GM23338 (cell line): ENCODE results near the gene PHTF1. TPM values are rescaled to one million over a fixed set of nuclear protein-coding genes. Genes with fewer than 3 reads are reported as not detected.

Source experiments
- ATAC-seq: fragments of 200-7000 bp; cut with Tn5 transposase; 3 replicates; pipeline ENCODE4 v1.9.1; 2020
- DNase-seq: peaks from one replicate; pipeline ENCODE4 v3.0.0-alpha.2; 2015; ENCODE audit warnings: low spot score
- H2AFZ ChIP-seq: fragments of 200-600 bp; sonication (generic); 2 replicates; pipeline ENCODE4 v1.8.0; 2016; ENCODE audit warnings: antibody characterized with exemption, mild to moderate bottlenecking, moderate library complexity
- H3F3A ChIP-seq: fragments of 200-600 bp; sonication (generic); replicated peaks from 2 replicates; pipeline ENCODE4 v1.8.0; 2017; ENCODE audit warnings: antibody characterized with exemption, mixed run types, low read depth
- H3K27ac ChIP-seq: fragments of 200-600 bp; sonication (generic); 2 replicates; pipeline ENCODE4 v1.6.1; 2016; ENCODE audit warnings: low read depth
- H3K27me3 ChIP-seq: fragments of 200-600 bp; sonication (generic); 2 replicates; pipeline ENCODE4 v1.8.0; 2016; ENCODE audit warnings: mild to moderate bottlenecking, mixed run types, moderate library complexity; ENCODE audit not compliant: insufficient read depth
- H3K36me3 ChIP-seq: fragments of 200-600 bp; sonication (generic); 2 replicates; pipeline ENCODE4 v1.8.0; 2016; ENCODE audit warnings: mild to moderate bottlenecking; ENCODE audit not compliant: insufficient read depth
- H3K4me1 ChIP-seq: fragments of 200-600 bp; sonication (generic); 2 replicates; pipeline ENCODE4 v1.8.0; 2016; ENCODE audit warnings: mild to moderate bottlenecking, moderate library complexity; ENCODE audit not compliant: insufficient read depth
- H3K4me2 ChIP-seq: fragments of 200-600 bp; sonication (generic); 2 replicates; pipeline ENCODE4 v1.7.1; 2017; ENCODE audit warnings: mixed run types
- H3K4me3 ChIP-seq: fragments of 200-600 bp; sonication (generic); 2 replicates; pipeline ENCODE4 v1.6.1; 2016; ENCODE audit warnings: mixed run types
- H3K79me2 ChIP-seq: fragments of 200-600 bp; sonication (generic); replicated peaks from 2 replicates; pipeline ENCODE4 v1.8.0; 2017; ENCODE audit warnings: mild to moderate bottlenecking; ENCODE audit not compliant: insufficient read depth
- H3K9me2 ChIP-seq: fragments of 200-600 bp; sonication (generic); 2 replicates; pipeline ENCODE4 v1.8.0; 2017; ENCODE audit not compliant: insufficient read depth
- H4K20me1 ChIP-seq: fragments of 200-600 bp; sonication (generic); replicated peaks from 2 replicates; pipeline ENCODE4 v1.8.0; 2017; ENCODE audit warnings: mild to moderate bottlenecking; ENCODE audit not compliant: insufficient read depth
- H3K27ac Mint-ChIP-seq: 2 replicates; pipeline ENCODE4 v1.8.0; 2020; ENCODE audit warnings: inconsistent platforms, mild to moderate bottlenecking, moderate library complexity, mixed read lengths
- H3K27me3 Mint-ChIP-seq: 3 replicates; pipeline ENCODE4 v1.8.0; 2022; ENCODE audit warnings: low read depth, mild to moderate bottlenecking, moderate library complexity, mixed read lengths, inconsistent platforms; ENCODE audit not compliant: insufficient read depth, poor library complexity
- H3K36me3 Mint-ChIP-seq: 3 replicates; pipeline ENCODE4 v1.8.0; 2021; ENCODE audit warnings: low read depth, mild to moderate bottlenecking, inconsistent platforms, moderate library complexity, mixed read lengths
- H3K4me1 Mint-ChIP-seq: 3 replicates; pipeline ENCODE4 v1.8.0; 2020; ENCODE audit warnings: mild to moderate bottlenecking, inconsistent platforms, mixed read lengths
- H3K4me3 Mint-ChIP-seq: 3 replicates; pipeline ENCODE4 v1.8.0; 2021; ENCODE audit warnings: moderate library complexity, mild to moderate bottlenecking, inconsistent platforms, mixed read lengths
- H3K9me3 Mint-ChIP-seq: 3 replicates; pipeline ENCODE4 v1.8.0; 2020; ENCODE audit warnings: moderate library complexity, mild to moderate bottlenecking, inconsistent platforms, mixed read lengths
- CREB1 ChIP-seq: fragments of 250-450 bp; sonication (Bioruptor Pico); IDR thresholded peaks from 2 replicates; pipeline ENCODE4 v1.5.0; 2020; ENCODE audit warnings: low read depth, mild to moderate bottlenecking, moderate library complexity
- CTCF ChIP-seq, 2 experiments: fragments of 200-600 bp in 1 of 2; sonication (generic) in 1 of 2; conservative IDR thresholded peaks; 2 replicates each; pipeline versions ENCODE4 v1.5.1 to v1.6.1; 2016 to 2017; ENCODE audit warnings: antibody characterized with exemption in 2 of 2, low read depth in 2 of 2, mild to moderate bottlenecking in 2 of 2, moderate library complexity in 1 of 2
- EZH2 ChIP-seq: fragments of 200-600 bp; sonication (generic); IDR thresholded peaks from one replicate; pipeline ENCODE4 v1.8.0; 2017; ENCODE audit warnings: antibody characterized with exemption, mild to moderate bottlenecking, low read depth; ENCODE audit not compliant: unreplicated experiment
- EZH2phosphoT487 ChIP-seq: fragments of 200-600 bp; sonication (generic); IDR thresholded peaks from one replicate; pipeline ENCODE4 v1.8.1; 2018; ENCODE audit warnings: antibody characterized with exemption; ENCODE audit not compliant: unreplicated experiment
- JUNB ChIP-seq: IDR thresholded peaks from one replicate; pipeline ENCODE4 v1.6.1; 2016; ENCODE audit warnings: antibody characterized with exemption; ENCODE audit not compliant: unreplicated experiment
- NANOG ChIP-seq: IDR thresholded peaks from 2 replicates; pipeline ENCODE4 v1.6.1; 2016; ENCODE audit warnings: antibody characterized with exemption, borderline replicate concordance
- POLR2AphosphoS5 ChIP-seq: IDR thresholded peaks from 2 replicates; pipeline ENCODE4 v1.6.1; 2016; ENCODE audit warnings: antibody characterized with exemption, low read depth
- REST ChIP-seq: IDR thresholded peaks from one replicate; pipeline ENCODE4 v1.6.1; 2018; ENCODE audit warnings: antibody characterized with exemption; ENCODE audit not compliant: unreplicated experiment
- STAT1 ChIP-seq: IDR thresholded peaks from one replicate; pipeline ENCODE4 v1.6.1; 2016; ENCODE audit warnings: antibody characterized with exemption; ENCODE audit not compliant: unreplicated experiment
- ZNF114 ChIP-seq: fragments of 250-450 bp; sonication (Bioruptor Pico); IDR thresholded peaks from 2 replicates; pipeline ENCODE4 v1.5.0; 2020; ENCODE audit warnings: mild to moderate bottlenecking, moderate library complexity
- ZNF331 ChIP-seq: fragments of 250-450 bp; sonication (Bioruptor Pico); IDR thresholded peaks from 2 replicates; pipeline ENCODE4 v1.5.0; 2020; ENCODE audit warnings: low read depth, mild to moderate bottlenecking, moderate library complexity
- ZNF462 ChIP-seq: fragments of 250-450 bp; sonication (Bioruptor Pico); IDR thresholded peaks from 2 replicates; pipeline ENCODE4 v1.5.0; 2020; ENCODE audit warnings: mild to moderate bottlenecking, moderate library complexity
- polyA plus RNA-seq: library from polyadenylated mRNA; unstranded; fragments of >200 nt; fragmentation: Nextera tagmentation; extraction: Ambion mirVana; gene quantifications from 2 replicates; pipeline ENCODE4 v1.2.1, GENCODE V29; 2016
- total RNA-seq: library from RNA; depleted of rRNA; stranded (reverse); fragments of >200 nt; shearing (Covaris generic); gene quantifications from 2 replicates; pipeline ENCODE4 v1.2.3, GENCODE V29; 2014
- TF ChIP-seq, protein P1 (sequence below): IDR thresholded peaks from 2 replicates; pipeline ENCODE4 v1.6.1; 2016; ENCODE audit warnings: antibody characterized with exemption

The PHTF1 gene
- total and polyA plus RNA-seq, 2 experiments from 2014 or later: 19.1 to 21.6 TPM

DNA sequence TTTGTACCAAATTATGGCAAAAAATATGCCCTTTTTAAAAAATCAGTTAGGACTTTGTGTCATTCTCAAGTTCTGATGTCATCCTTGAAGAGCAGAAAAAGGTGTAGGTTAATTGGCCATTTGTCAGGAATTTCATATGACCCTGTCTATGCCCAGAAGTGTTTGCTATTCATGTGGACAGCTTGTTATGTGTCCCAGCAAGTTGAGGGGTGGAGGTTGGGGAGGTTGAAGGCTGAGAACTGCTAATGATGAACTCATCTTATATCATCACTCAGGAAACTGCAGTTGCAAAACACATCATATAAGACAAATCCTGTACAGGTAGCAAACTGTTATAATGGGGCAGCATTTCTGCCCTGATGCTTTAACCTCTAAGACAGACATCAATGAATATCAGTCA, 106.5 kb downstream of the PHTF1 start:
- TF ChIP-seq NANOG (no peak), ZNF462 (CRISPR knock-in tag) (no peak), EZH2phosphoT487 (no peak), REST (no peak), ZNF114 (CRISPR knock-in tag) (no peak), CREB1 (CRISPR knock-in tag) (no peak), EZH2 (no peak), STAT1 (no peak), CTCF (conservative IDR thresholded peaks at IDR 0.05; ENCODE audit: low read depth in 2 of 2) (no peak), ZNF331 (CRISPR knock-in tag) (no peak), JUNB (no peak), POLR2AphosphoS5 (no peak)
- TF ChIP-seq, protein P1, sequence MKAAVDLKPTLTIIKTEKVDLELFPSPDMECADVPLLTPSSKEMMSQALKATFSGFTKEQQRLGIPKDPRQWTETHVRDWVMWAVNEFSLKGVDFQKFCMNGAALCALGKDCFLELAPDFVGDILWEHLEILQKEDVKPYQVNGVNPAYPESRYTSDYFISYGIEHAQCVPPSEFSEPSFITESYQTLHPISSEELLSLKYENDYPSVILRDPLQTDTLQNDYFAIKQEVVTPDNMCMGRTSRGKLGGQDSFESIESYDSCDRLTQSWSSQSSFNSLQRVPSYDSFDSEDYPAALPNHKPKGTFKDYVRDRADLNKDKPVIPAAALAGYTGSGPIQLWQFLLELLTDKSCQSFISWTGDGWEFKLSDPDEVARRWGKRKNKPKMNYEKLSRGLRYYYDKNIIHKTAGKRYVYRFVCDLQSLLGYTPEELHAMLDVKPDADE: no peak
- no peak overlapping the region for H3K27ac ChIP-seq
- no peaks in the 10 kb centered on the region for H3K4me1 ChIP-seq
- Mint-ChIP-seq H3K9me3 (no peaks in the 10 kb centered on the region), H3K4me3 (no peak overlapping the region), H3K36me3 (no peaks in the 10 kb centered on the region), H3K27me3 (no peaks in the 10 kb centered on the region), H3K4me1 (no peaks in the 10 kb centered on the region), H3K27ac (no peak overlapping the region)
- H4K20me1 ChIP-seq: no peaks in the 10 kb centered on the region
- no peak for DNase-seq
- no peaks in the 10 kb centered on the region for H3K79me2 ChIP-seq
- ATAC-seq: no peak
- H3K9me2 ChIP-seq: no peaks in the 10 kb centered on the region
- no peaks in the 10 kb centered on the region for H3K27me3 ChIP-seq
- no peaks in the 10 kb centered on the region for H3K36me3 ChIP-seq
- H2AFZ ChIP-seq: no peak overlapping the region
- no peak overlapping the region for H3K4me3 ChIP-seq
- H3K4me2 ChIP-seq: no peak overlapping the region
- H3F3A ChIP-seq: no peaks in the 10 kb centered on the region
